Immature natural killer cell (primary cell): ENCODE results near the gene ADGRD2. TPM values are rescaled to one million over a fixed set of nuclear protein-coding genes. Genes with fewer than 3 reads are reported as not detected.

ENCODE experiments used
- DNase-seq, 3 donors: peaks; one replicate each; pipeline ENCODE4 v3.0.0; 2022; ENCODE audit warnings: mixed read lengths in 1 of 3
- H3K27ac Mint-ChIP-seq, 6 donors: one replicate each; pipeline ENCODE4 v1.8.0; 2020; ENCODE audit warnings: mixed read lengths in 6 of 6, mild to moderate bottlenecking in 5 of 6, inconsistent platforms in 4 of 6, moderate library complexity in 3 of 6
- H3K27me3 Mint-ChIP-seq, 3 donors: one replicate each; pipeline ENCODE4 v1.8.0; 2020 to 2021; ENCODE audit warnings: low read depth in 3 of 3, mild to moderate bottlenecking in 3 of 3, mixed read lengths in 3 of 3, moderate library complexity in 3 of 3, inconsistent platforms in 1 of 3
- H3K36me3 Mint-ChIP-seq, 3 donors: one replicate each; pipeline ENCODE4 v1.8.0; 2020; ENCODE audit warnings: mixed read lengths in 3 of 3, inconsistent platforms in 2 of 3, mild to moderate bottlenecking in 2 of 3
- H3K4me1 Mint-ChIP-seq, 2 donors: one replicate each; pipeline ENCODE4 v1.8.0; 2020; ENCODE audit warnings: inconsistent platforms in 2 of 2, mild to moderate bottlenecking in 2 of 2, mixed read lengths in 2 of 2, moderate library complexity in 1 of 2
- H3K4me3 Mint-ChIP-seq, 5 donors: one replicate each; pipeline ENCODE4 v1.8.0; 2020; ENCODE audit warnings: mild to moderate bottlenecking in 5 of 5, mixed read lengths in 5 of 5, inconsistent platforms in 3 of 5, moderate library complexity in 3 of 5
- H3K9me3 Mint-ChIP-seq, 6 donors: one replicate each; pipeline ENCODE4 v1.8.0; 2020; ENCODE audit warnings: mild to moderate bottlenecking in 6 of 6, mixed read lengths in 6 of 6, inconsistent platforms in 4 of 6, moderate library complexity in 3 of 6
- polyA plus RNA-seq, 3 donors: library from polyadenylated mRNA; unstranded; fragments of 300-500 nt; fragmentation: Illumina TruSeq; gene quantifications; one replicate each; pipeline ENCODE4 v1.2.3, GENCODE V29; 2021

Gene ADGRD2
- polyA plus RNA-seq, 3 donors from 2014 or later: not detected

DNA sequence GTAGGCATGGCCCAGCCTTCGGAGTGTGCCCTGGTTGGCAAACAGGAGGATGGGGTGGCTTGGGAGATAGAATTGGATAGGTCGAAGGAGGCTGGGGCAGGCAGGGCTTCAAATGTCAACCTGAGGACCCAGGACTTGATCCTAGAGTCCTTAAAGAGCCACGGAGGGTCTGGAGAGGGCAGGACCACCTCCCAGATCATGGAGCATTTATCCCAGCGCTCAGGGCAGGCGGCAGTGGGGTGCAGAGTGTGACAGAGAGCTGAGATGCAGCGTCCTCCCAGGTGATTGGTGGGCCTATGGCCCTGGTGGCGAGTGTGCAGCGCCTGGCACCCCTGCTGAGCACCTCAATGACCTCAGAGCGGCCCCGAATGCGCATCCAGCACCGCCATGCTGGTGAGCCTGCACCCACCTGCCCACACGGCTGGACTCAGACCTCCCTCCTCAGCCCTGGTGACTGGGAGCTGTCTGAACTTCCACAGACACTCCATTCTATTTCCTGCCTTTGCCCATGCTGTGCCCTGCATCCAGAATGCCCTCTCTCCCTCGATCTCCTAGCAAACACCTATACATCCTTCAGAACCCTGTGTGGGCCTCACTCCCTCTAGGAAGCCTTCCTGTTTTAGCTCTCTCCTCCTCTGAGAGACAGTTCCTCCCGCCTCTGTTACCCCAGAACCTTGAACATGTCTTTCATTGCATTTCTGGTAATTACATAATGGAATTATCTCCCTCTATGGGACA, 6.3 kb downstream of the ADGRD2 start:
- DNase-seq: no peak
- no peak overlapping the region for H3K4me3 Mint-ChIP-seq
- peaks cover 0 to 8% (median 4%) of the 10 kb centered on the region in 3 donors for H3K27me3 Mint-ChIP-seq
- no peaks in the 10 kb centered on the region for H3K4me1 Mint-ChIP-seq
- H3K27ac Mint-ChIP-seq: no peak overlapping the region
- no peaks in the 10 kb centered on the region for H3K9me3 Mint-ChIP-seq
- no peaks in the 10 kb centered on the region for H3K36me3 Mint-ChIP-seq

GRCh38 chr9:124457079-124457886, 7.0 kb downstream of the ADGRD2 start:
- Mint-ChIP-seq H3K36me3 (no peaks in the 10 kb centered on the region), H3K27me3 (peaks cover 0 to 6% (median 4%) of the 10 kb centered on the region in 3 donors), H3K4me1 (no peaks in the 10 kb centered on the region), H3K27ac (no peak overlapping the region), H3K4me3 (no peak overlapping the region), H3K9me3 (no peaks in the 10 kb centered on the region)
- no peak for DNase-seq

DNA sequence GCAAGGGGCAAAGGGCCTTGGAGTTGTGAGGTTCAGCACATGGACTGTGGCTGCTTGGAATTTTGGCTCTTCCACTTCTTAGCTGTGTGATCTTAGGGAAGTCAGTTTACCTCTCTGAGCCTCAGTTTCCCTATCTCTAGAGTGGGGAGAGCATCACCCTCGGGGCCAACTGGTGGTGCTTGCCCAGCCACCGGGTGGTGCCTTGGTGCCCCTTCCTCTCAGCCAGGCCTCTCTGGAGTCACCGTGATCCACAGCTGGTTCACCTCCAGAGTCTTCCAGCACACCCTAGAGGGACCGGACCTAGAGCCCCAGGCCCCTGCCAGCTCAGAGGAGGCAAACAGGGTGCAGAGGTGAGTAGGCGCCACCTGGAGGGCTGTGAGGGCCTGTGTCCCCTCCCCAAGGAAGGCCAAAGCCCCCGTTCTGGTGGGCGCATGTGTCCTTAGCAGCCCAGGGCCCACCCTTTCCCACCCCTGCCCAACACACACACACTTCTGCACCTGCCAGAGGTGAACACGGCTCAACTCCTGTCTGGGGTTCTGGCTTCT, 7.7 kb downstream of the ADGRD2 start:
- no peaks in the 10 kb centered on the region for H3K36me3 Mint-ChIP-seq
- H3K27me3 Mint-ChIP-seq: peaks cover 3 to 8% (median 4%) of the 10 kb centered on the region in 3 donors
- H3K4me3 Mint-ChIP-seq: no peak overlapping the region
- no peak overlapping the region for H3K27ac Mint-ChIP-seq
- H3K9me3 Mint-ChIP-seq: no peaks in the 10 kb centered on the region
- no peak for DNase-seq
- no peaks in the 10 kb centered on the region for H3K4me1 Mint-ChIP-seq

GRCh38 chr9:124458441-124458840, 8.2 kb downstream of the ADGRD2 start:
- no peak for DNase-seq
- no peak overlapping the region for H3K27ac Mint-ChIP-seq
- H3K4me1 Mint-ChIP-seq: no peaks in the 10 kb centered on the region
- no peaks in the 10 kb centered on the region for H3K36me3 Mint-ChIP-seq
- peaks cover 3 to 8% (median 4%) of the 10 kb centered on the region in 3 donors for H3K27me3 Mint-ChIP-seq
- H3K4me3 Mint-ChIP-seq: no peak overlapping the region
- H3K9me3 Mint-ChIP-seq: no peaks in the 10 kb centered on the region

DNA sequence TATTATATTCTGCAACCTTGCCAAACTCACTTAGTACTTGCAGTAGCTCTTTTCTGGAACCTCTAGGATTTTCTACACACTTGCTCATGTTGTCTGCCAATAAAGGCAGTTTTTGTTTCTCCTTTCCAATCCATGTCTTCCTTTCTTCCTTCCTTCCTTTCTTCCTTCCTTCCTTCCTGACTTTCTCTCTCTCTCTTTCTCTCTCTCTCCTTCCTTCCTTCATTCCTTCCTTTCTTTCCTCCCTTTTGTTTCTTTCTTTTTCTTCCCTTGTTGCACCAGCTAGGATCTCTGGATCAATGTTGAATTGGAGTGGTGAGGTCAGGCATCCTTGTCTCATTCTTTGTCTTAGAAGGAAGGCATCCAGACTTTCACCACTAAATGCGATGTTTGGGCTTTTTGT, 12.5 kb downstream of the ADGRD2 start:
- no peaks in the 10 kb centered on the region for H3K36me3 Mint-ChIP-seq
- H3K27me3 Mint-ChIP-seq: peaks cover 3 to 7% (median 4%) of the 10 kb centered on the region in 3 donors
- H3K4me3 Mint-ChIP-seq: no peak overlapping the region
- no peaks in the 10 kb centered on the region for H3K4me1 Mint-ChIP-seq
- no peak overlapping the region for H3K27ac Mint-ChIP-seq
- no peak for DNase-seq
- H3K9me3 Mint-ChIP-seq: no peaks in the 10 kb centered on the region

- Mint-ChIP-seq H3K27me3 (peaks cover 4 to 7% (median 5%) of the 10 kb centered on the region in 3 donors), H3K4me1 (no peaks in the 10 kb centered on the region), H3K36me3 (no peaks in the 10 kb centered on the region), H3K9me3 (no peaks in the 10 kb centered on the region), H3K4me3 (no peak overlapping the region), H3K27ac (no peak overlapping the region)
- DNase-seq: no peak
Observed at GRCh38 chr9:124465736-124466135, 15.5 kb downstream of the ADGRD2 start.

DNA sequence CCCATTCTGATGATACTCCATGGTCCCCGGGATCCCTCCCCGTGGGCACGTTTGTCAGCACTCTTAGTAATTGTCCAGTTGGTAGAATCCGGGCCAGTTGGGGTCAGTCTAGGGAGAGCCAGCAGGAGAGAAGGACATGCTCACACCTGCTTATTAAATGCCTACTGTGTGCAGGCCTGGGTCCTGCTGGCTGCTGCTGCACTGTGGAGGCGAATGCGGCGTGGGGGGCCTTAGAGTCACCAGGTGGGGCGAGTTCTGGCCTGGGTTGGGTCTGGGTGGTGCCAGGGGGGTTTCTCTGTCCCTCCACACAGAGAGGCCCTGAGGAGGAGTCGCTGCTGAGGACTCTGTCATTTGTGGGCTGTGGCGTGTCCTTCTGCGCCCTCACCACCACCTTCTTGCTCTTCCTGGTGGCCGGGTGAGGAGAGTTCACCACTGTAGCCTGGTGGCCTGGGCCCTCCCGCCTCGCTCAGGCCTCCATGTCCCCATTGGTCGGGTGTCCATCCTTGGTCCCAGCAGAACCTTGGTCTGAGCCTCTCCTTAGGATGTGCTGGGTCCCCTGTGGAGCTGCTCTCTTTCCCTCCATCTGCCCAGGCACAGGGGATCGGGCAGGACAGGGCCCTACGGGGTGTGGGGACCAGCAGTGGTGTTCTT, 17.3 kb downstream of the ADGRD2 start:
- H3K36me3 Mint-ChIP-seq: no peaks in the 10 kb centered on the region
- H3K9me3 Mint-ChIP-seq: no peaks in the 10 kb centered on the region
- no peak for DNase-seq
- no peaks in the 10 kb centered on the region for H3K4me1 Mint-ChIP-seq
- no peak overlapping the region for H3K4me3 Mint-ChIP-seq
- H3K27me3 Mint-ChIP-seq: peaks cover 4 to 7% (median 5%) of the 10 kb centered on the region in 3 donors
- H3K27ac Mint-ChIP-seq: no peak overlapping the region

DNA sequence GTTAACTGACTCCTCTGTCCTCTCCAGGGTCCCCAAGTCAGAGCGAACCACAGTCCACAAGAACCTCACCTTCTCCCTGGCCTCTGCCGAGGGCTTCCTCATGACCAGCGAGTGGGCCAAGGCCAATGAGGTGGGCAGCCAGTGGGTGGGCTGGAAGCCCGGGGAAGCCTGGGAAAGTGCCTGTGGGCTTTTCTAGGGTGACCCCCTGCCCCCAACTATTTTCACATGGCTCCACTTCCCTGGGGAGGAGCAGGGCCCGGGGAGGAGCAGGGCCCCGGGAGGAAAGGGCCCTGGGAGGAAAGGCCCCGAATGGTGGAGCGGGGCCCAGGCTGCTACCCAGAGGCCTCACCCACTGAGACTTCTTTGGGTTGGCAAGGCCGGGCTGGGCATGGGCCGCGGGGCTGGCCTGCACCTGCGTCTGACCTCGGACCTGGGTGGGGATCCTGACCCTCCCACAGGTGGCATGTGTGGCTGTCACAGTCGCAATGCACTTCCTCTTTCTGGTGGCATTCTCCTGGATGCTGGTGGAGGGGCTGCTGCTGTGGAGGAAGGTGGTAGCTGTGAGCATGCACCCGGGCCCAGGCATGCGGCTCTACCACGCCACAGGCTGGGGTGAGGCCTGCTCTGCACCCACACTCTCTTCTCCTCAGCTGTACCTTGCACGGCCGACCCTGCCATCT, 17.9 kb downstream of the ADGRD2 start:
- Mint-ChIP-seq H3K27me3 (peaks cover 2 to 4% (median 4%) of the 10 kb centered on the region in 3 donors), H3K4me3 (no peak overlapping the region), H3K36me3 (no peaks in the 10 kb centered on the region), H3K27ac (no peak overlapping the region), H3K9me3 (no peaks in the 10 kb centered on the region), H3K4me1 (no peaks in the 10 kb centered on the region)
- DNase-seq: no peak

- no peak for DNase-seq
- H3K27ac Mint-ChIP-seq: no peak overlapping the region
- H3K9me3 Mint-ChIP-seq: no peaks in the 10 kb centered on the region
- peaks cover 2 to 5% (median 4%) of the 10 kb centered on the region in 3 donors for H3K27me3 Mint-ChIP-seq
- no peaks in the 10 kb centered on the region for H3K36me3 Mint-ChIP-seq
- no peaks in the 10 kb centered on the region for H3K4me1 Mint-ChIP-seq
- H3K4me3 Mint-ChIP-seq: no peak overlapping the region
Observed at GRCh38 chr9:124469011-124469832, 19.0 kb downstream of the ADGRD2 start.

GRCh38 chr9:124470306-124470705, 20.1 kb downstream of the ADGRD2 start:
- H3K4me1 Mint-ChIP-seq: no peaks in the 10 kb centered on the region
- no peaks in the 10 kb centered on the region for H3K36me3 Mint-ChIP-seq
- no peak overlapping the region for H3K27ac Mint-ChIP-seq
- peaks cover 0 to 2% (median 2%) of the 10 kb centered on the region in 3 donors for H3K27me3 Mint-ChIP-seq
- DNase-seq: no peak
- no peaks in the 10 kb centered on the region for H3K9me3 Mint-ChIP-seq
- H3K4me3 Mint-ChIP-seq: no peak overlapping the region

GRCh38 chr9:124470726-124471125, 20.5 kb downstream of the ADGRD2 start:
- H3K4me3 Mint-ChIP-seq: no peak overlapping the region
- H3K4me1 Mint-ChIP-seq: no peaks in the 10 kb centered on the region
- H3K27ac Mint-ChIP-seq: no peak overlapping the region
- DNase-seq: no peak
- peaks cover 0 to 2% (median 2%) of the 10 kb centered on the region in 3 donors for H3K27me3 Mint-ChIP-seq
- H3K36me3 Mint-ChIP-seq: no peaks in the 10 kb centered on the region
- no peaks in the 10 kb centered on the region for H3K9me3 Mint-ChIP-seq

- no peak overlapping the region for H3K4me3 Mint-ChIP-seq
- no peaks in the 10 kb centered on the region for H3K4me1 Mint-ChIP-seq
- H3K27me3 Mint-ChIP-seq: peaks cover 0 to 2% (median 2%) of the 10 kb centered on the region in 3 donors
- no peaks in the 10 kb centered on the region for H3K9me3 Mint-ChIP-seq
- H3K27ac Mint-ChIP-seq: no peak overlapping the region
- H3K36me3 Mint-ChIP-seq: no peaks in the 10 kb centered on the region
- DNase-seq: no peak
Observed at GRCh38 chr9:124471761-124472160, 21.5 kb downstream of the ADGRD2 start.

DNA sequence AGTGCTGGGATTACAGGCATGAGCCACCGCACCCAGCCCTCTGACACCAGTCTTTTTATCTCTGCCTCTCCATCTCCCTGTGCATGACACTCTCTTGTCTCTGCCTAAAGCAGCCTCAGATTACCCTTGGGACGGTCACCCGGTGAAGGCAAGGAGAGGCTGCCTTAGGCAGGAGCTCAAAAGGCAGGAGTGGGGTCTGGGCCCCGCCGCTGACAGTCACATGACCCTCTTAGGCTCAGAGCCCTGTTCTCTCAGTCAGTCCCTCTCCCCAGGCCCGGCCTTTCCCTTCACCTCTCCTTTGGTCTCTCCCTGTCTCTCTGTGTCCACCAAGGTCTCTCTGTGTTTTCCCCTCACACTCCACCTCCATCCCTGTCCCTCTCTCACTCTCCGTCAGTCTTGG, 22.5 kb downstream of the ADGRD2 start:
- H3K4me1 Mint-ChIP-seq: no peaks in the 10 kb centered on the region
- no peak overlapping the region for H3K27ac Mint-ChIP-seq
- H3K9me3 Mint-ChIP-seq: no peaks in the 10 kb centered on the region
- H3K4me3 Mint-ChIP-seq: no peak overlapping the region
- DNase-seq: no peak
- H3K36me3 Mint-ChIP-seq: no peaks in the 10 kb centered on the region
- peaks cover 2 to 4% (median 4%) of the 10 kb centered on the region in 3 donors for H3K27me3 Mint-ChIP-seq
